Peyer's patch (tissue), 4 donors: ENCODE results near the gene PAX6. TPM values are rescaled to one million over a fixed set of nuclear protein-coding genes. Genes with fewer than 3 reads are reported as not detected.

Source experiments
- DNase-seq, 3 donors: peaks; one replicate each; pipeline ENCODE4 v3.0.0-alpha.2; 2017 to 2019
- H3K27ac ChIP-seq, 4 donors: fragments of 200-600 bp; sonication (generic); one replicate each; pipeline ENCODE4 v1.5.1; 2016 to 2019
- H3K27me3 ChIP-seq, 2 donors: fragments of 200-600 bp; sonication (generic); one replicate each; pipeline ENCODE4 v1.5.1; 2019
- H3K36me3 ChIP-seq, 3 donors: fragments of 200-600 bp; sonication (generic); one replicate each; pipeline ENCODE4 v1.5.1; 2016 to 2019
- H3K4me1 ChIP-seq, 4 donors: fragments of 200-600 bp; sonication (generic); one replicate each; pipeline ENCODE4 v1.5.1; 2016 to 2019
- H3K4me3 ChIP-seq, 4 donors: fragments of 200-600 bp; sonication (generic); 1 replicate in 3 of 4; 2 replicates in 1 of 4; pipeline ENCODE4 v1.5.1; 2016 to 2019; ENCODE audit warnings: mild to moderate bottlenecking in 1 of 4
- H3K9me3 ChIP-seq, 4 donors: fragments of 200-600 bp; sonication (generic); one replicate each; pipeline ENCODE4 v1.5.1; 2016 to 2019; ENCODE audit warnings: mild to moderate bottlenecking in 1 of 4
- CTCF ChIP-seq, 6 experiments: fragments of 450-650 bp in 4 of 6; fragments of 200-600 bp in 2 of 6; sonication (generic) in 1 of 6; IDR thresholded peaks; one replicate each; pipeline ENCODE4 v1.5.1; 2017 to 2019; ENCODE audit warnings: antibody characterized with exemption in 6 of 6, mild to moderate bottlenecking in 3 of 6, moderate library complexity in 1 of 6
- POLR2A ChIP-seq, 2 donors: fragments of 450-650 bp; IDR thresholded peaks; one replicate each; pipeline ENCODE4 v1.5.1; 2017; ENCODE audit warnings: antibody characterized with exemption in 2 of 2, mild to moderate bottlenecking in 2 of 2, moderate library complexity in 2 of 2
- total RNA-seq, 4 donors: library from RNA; depleted of rRNA; stranded (reverse); fragments of >200 nt; gene quantifications; one replicate each; pipeline ENCODE4 v1.1.0, GENCODE V29; 2016

The PAX6 gene
- total RNA-seq, 4 donors from 2014 or later, result 2.5 to 5.1 (median 2.8) TPM; not detected in 1

- no peak overlapping the region for H3K27ac ChIP-seq
These were observed 3.2 kb upstream of the PAX6 start for GRCh38 chr11:31814176-31814868.

GRCh38 chr11:31813391-31814175 is 2.5 kb upstream of the PAX6 start:
- H3K36me3 ChIP-seq, result no peaks in the 10 kb centered on the region
- DNase-seq, result peak in 1 of 3 donors; percentile 40
- peaks cover 0 to 99% of the 10 kb centered on the region in 2 donors for H3K27me3 ChIP-seq
- TF ChIP-seq POLR2A (IDR thresholded peaks at IDR 0.05) (no peak), CTCF (IDR thresholded peaks at IDR 0.05) (no peak)
- H3K27ac ChIP-seq, result no peak overlapping the region
- peaks cover 0 to 10% (median 0%) of the 10 kb centered on the region in 4 donors for H3K9me3 ChIP-seq
- H3K4me1 ChIP-seq, result peaks cover 0 to 92% (median 31%) of the 10 kb centered on the region in 4 donors
- H3K4me3 ChIP-seq, result peak overlapping the region in 3 of 4 donors; percentile 44 to 52 (median 45)

More at GRCh38 chr11:31814176-31814868, 3.2 kb upstream of the PAX6 start:
- H3K36me3 ChIP-seq, result no peaks in the 10 kb centered on the region
- peak in 1 of 3 donors; percentile 44 for DNase-seq
- H3K9me3 ChIP-seq, result peaks cover 0 to 10% (median 0%) of the 10 kb centered on the region in 4 donors
- H3K27me3 ChIP-seq, result peaks cover 0 to 99% of the 10 kb centered on the region in 2 donors
- no peak overlapping the region for H3K4me3 ChIP-seq
- TF ChIP-seq CTCF (IDR thresholded peaks at IDR 0.05) (no peak), POLR2A (IDR thresholded peaks at IDR 0.05) (no peak)
- H3K4me1 ChIP-seq, result peaks cover 0 to 87% (median 31%) of the 10 kb centered on the region in 4 donors

- peak in 1 of 3 donors; percentile 41 for DNase-seq
- no peaks in the 10 kb centered on the region for H3K36me3 ChIP-seq
- H3K4me1 ChIP-seq, result peaks cover 0 to 84% (median 31%) of the 10 kb centered on the region in 4 donors
- peaks cover 0 to 10% (median 0%) of the 10 kb centered on the region in 4 donors for H3K9me3 ChIP-seq
- no peak overlapping the region for H3K27ac ChIP-seq
- H3K27me3 ChIP-seq, result peaks cover 0 to 97% of the 10 kb centered on the region in 2 donors
- TF ChIP-seq CTCF (IDR thresholded peaks at IDR 0.05), result no peak
- TF ChIP-seq POLR2A (IDR thresholded peaks at IDR 0.05), result no peak
- peak overlapping the region; percentile 1 to 52 (median 44) for H3K4me3 ChIP-seq
These were observed 1.6 kb upstream of the PAX6 start for GRCh38 chr11:31812383-31813381.

- no peak overlapping the region for H3K27ac ChIP-seq
- no peaks in the 10 kb centered on the region for H3K36me3 ChIP-seq
- peak in 1 of 3 donors; percentile 54 for DNase-seq
- peaks cover 0 to 61% (median 25%) of the 10 kb centered on the region in 4 donors for H3K4me1 ChIP-seq
- TF ChIP-seq CTCF (IDR thresholded peaks at IDR 0.05), result no peak
- peaks cover 0 to 92% of the 10 kb centered on the region in 2 donors for H3K27me3 ChIP-seq
- H3K4me3 ChIP-seq, result peak overlapping the region; percentile 8 to 47 (median 42)
- peaks cover 0 to 11% (median 0%) of the 10 kb centered on the region in 4 donors for H3K9me3 ChIP-seq
These were observed 1.0 kb downstream of the PAX6 start for GRCh38 chr11:31809857-31810778.
